ENCODE results near the gene EML2. TPM values are rescaled to one million over a fixed set of nuclear protein-coding genes. Genes with fewer than 3 reads are reported as not detected.
"Not testable (repeated sequence)": the region's sequence is repeated elsewhere in the genome, so short reads cannot be mapped to it uniquely, and the experiment has no call there.

Gene EML2, protein sequence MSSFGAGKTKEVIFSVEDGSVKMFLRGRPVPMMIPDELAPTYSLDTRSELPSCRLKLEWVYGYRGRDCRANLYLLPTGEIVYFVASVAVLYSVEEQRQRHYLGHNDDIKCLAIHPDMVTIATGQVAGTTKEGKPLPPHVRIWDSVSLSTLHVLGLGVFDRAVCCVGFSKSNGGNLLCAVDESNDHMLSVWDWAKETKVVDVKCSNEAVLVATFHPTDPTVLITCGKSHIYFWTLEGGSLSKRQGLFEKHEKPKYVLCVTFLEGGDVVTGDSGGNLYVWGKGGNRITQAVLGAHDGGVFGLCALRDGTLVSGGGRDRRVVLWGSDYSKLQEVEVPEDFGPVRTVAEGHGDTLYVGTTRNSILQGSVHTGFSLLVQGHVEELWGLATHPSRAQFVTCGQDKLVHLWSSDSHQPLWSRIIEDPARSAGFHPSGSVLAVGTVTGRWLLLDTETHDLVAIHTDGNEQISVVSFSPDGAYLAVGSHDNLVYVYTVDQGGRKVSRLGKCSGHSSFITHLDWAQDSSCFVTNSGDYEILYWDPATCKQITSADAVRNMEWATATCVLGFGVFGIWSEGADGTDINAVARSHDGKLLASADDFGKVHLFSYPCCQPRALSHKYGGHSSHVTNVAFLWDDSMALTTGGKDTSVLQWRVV
- total RNA-seq (2014; rRNA removed; shearing (Covaris generic)) = 18.8 and 28.4 TPM in 2 replicates
- 30.7 and 32.6 TPM in 2 replicates for polyA plus RNA-seq (2015; cell fraction: cytosol; rRNA removed)
- 102 and 116 TPM in 2 replicates for polyA plus RNA-seq (2015; cell fraction: nucleus; rRNA removed)

GRCh38 chr19:45638930-45639729 is at the start of gene EML2:
EML2 (minus strand) TSS chr19:45639397; CDS start chr19:45639376, 21 bp downstream.
- no peak for DNase-seq (ENCODE audit: low read depth)

GRCh38 chr19:45687599-45687998 is 48.4 kb upstream of the EML2 start:
- no peak for DNase-seq (ENCODE audit: low read depth)

DNA sequence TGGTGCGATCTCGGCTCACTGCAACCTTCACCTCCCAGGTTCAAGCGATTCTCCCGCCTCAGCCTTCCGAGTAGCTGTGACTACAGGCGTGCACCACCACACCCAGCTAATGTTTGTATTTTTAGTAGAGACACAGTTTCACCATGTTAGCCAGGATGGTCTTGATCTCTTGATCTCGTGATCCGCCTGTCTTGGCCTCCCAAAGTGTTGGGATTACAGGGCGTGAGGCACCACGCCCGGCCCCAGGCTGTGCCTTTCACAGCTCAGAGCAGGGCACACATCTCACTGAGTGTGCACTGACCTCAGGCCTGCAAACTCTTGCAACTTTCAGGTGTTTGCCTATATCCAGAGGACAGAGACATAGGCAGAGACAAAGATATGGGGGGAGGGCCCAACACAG is 45.8 kb upstream of the EML2 start:
- DNase-seq (ENCODE audit: low read depth) = not testable (repeated sequence)

- DNase-seq (ENCODE audit: low read depth) = no peak
These were observed 43.7 kb upstream of the EML2 start for GRCh38 chr19:45682908-45683307.

DNA sequence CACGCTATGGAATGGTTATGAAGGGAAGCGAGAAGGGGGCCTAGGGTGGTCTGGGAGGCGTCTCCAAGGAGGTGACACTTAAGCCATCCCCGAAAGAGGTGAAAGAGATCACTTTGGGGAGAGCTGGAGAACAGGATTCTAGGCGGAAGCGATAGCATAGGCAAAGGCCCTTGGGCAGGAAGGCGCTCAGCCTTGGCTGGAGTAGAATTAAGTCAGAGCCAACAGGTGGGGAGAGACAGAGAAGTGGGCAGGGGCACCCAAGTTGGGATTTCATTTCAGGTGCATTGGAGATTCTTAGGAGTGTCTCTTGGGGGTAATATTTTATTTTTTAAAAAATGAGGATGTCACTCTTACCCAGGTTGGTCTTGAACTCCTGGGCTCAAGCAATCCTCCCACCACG is 42.9 kb upstream of the EML2 start:
- no peak for DNase-seq (ENCODE audit: low read depth)

GRCh38 chr19:45681391-45682015 is 42.3 kb upstream of the EML2 start:
- DNase-seq (ENCODE audit: low read depth) = peak; percentile 90

DNA sequence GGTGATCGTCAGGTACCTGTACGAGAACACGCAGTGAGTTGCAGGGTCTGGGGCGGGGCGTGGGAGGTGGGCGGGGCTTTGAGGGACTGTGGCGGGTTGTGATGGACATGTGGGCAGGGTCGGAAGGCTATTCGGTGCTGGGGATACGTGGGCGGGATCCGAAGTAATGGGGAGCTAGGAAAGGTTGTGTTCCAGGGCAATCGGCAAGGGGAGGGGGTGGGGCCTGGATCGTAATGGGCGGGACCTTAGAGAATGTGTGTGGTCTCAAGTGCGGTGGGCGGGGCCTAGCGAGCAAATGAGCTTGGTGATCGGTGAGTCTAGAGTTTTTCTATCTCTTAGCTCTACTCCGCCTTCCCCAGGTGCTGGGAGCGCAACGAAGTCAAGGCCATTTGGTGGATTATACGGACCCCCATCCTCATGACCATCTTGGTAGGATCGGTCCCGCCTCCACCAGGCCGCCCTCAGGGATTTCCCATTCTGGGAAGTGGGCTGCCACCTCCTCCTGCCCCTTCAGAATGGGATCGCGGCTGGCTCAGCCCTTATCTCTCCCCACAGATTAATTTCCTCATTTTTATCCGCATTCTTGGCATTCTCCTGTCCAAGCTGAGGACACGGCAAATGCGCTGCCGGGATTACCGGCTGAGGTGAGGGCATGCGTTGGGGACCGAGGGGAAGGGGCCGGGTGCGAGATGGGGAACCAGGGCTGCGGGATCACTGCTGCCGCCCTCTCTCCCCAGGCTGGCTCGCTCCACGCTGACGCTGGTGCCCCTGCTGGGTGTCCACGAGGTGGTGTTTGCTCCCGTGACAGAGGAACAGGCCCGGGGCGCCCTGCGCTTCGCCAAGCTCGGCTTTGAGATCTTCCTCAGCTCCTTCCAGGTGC is 38.4 kb upstream of the EML2 start:
- no peak for DNase-seq (ENCODE audit: low read depth)

DNA sequence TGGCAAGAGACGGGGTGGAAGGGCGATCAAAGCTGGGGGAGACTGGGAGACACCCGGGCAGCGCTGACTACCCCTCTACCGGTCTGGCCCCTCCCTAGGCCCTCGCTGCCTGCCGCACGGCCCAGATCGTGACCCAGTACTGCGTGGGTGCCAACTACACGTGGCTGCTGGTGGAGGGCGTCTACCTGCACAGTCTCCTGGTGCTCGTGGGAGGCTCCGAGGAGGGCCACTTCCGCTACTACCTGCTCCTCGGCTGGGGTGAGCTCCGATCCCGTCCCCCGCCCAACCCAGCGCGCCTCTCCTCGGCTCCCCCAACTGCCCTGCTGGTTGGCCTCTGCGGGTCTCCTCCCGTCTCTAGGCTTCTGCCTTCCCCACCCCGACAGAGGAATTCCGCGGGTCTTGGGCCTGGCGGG is 37.7 kb upstream of the EML2 start:
- no peak for DNase-seq (ENCODE audit: low read depth)

- DNase-seq (ENCODE audit: low read depth) = no peak
These were observed 35.7 kb upstream of the EML2 start for GRCh38 chr19:45674946-45675345.

DNA sequence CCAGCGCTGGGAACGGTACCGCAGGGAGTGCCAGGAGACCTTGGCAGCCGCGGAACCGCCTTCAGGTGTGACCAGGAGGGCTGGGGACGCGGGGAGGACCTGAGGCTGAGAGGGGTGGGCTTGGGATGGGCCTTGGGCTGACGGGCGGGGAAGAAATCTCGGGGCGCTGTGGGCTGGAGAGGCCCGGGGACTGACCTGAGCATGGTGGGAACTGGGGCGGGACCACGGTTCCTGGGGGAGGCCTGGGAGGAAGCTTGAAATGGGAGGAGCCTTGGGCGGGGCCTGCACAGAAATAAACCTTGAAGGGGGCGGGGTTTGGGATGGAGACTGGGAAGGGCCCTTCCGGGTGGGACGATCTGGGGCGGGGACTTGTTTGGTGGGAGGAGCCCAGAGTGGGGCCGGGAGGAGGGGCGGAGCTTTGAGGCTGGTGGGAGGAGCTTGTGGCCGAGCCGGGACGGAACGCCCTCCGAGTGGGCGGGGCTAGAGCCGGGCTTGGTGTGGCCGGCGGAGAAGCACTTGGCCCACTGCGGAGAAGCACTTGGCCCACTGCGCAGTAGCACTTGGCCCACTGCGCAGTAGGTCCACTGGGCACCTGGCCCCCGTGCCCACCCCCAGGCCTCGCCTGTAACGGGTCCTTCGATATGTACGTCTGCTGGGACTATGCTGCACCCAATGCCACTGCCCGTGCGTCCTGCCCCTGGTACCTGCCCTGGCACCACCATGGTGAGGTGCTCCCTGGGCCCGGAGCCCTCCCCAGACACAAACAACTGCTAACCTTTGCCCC is 31.7 kb upstream of the EML2 start:
- DNase-seq (ENCODE audit: low read depth) = no peak

DNA sequence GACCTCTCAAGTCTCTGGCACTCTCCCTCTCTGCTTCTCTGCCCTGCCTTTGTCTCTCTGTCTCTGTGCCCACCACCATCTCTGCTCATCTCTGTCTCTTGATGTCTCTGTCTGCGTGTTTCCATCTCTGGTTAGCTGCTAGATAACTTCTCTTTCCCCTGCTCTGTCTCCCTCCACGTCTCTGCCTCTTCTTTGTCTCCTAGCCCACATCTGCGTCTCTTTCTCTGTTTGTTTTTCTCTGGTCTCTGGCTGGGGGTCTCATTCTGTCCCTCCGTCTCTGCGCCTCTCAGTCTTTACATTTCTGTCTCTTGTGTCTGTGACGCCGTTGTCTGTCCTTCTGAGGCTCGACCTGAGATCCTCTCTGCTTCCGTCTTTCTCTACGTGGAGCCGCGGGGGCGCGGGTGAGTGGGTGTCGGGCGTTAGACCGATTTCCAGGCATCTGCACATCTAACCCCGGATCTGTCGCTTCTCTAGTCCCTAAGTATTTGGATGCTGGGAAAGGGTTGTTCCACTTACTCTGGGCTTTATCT is 29.2 kb upstream of the EML2 start:
- no peak for DNase-seq (ENCODE audit: low read depth)

DNA sequence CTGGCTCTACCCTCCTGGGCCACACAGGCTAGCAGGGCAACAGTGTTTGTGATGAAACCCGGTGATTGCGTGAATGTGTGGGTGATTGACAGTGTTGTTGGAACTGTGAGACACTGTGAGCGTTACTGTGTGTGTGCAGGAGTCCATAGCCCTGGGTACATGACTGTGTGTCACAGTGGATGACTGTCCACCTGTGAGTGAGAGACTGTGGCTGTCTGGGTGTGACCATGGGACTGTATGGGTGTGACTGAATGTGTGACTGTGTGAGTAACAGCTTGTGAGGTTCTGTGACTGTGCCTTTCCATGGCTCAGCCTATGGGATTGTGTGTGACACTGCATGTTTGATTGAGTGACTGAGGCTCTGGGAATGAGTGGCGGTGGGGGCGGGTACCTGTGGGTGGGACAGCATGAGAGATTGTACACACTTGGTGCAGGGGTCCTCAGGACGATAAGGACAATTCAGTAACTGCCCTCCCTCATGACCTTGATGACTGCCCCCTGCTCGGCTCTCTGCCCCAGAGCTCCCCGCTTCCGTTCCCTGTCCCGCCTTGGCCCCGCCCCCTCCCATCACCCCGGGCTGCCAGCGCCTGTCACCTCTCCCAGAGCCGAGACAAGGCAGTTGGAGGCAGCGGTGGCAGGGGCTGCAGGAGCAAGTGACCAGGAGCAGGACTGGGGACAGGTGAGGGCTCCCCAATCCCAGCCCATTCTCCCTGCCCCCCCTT is 28.6 kb upstream of the EML2 start, which contains the start of gene GIPR:
TSS of gene GIPR (plus strand) at position 602 of the 722 bp plus-strand sequence. CDS start 1,300 bp downstream, outside the sequence.
- DNase-seq (ENCODE audit: low read depth) = peak; percentile 58

DNA sequence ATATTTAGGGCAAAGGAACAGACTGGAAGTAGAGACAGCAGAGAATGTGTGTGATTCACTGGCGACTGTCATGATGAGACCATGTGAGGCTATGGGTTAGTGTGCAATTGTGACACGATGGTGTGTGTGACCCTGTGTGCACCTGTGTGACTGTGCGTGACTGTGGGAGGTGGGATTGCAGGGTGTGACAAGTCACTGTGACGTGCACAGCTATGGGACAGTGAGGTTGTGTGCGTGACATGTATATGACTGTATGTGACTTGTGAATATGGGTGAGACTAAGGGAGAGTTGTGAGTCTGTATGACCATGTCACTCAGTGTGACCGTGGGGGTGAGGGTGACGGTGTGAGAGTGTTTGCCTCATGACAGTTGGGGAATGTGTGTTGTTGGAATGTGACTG is 25.4 kb upstream of the EML2 start:
- no peak for DNase-seq (ENCODE audit: low read depth)

GRCh38 chr19:45663800-45664199 is 24.6 kb upstream of the EML2 start:
- no peak for DNase-seq (ENCODE audit: low read depth)

GRCh38 chr19:45660636-45661035 is 21.4 kb upstream of the EML2 start:
- no peak for DNase-seq (ENCODE audit: low read depth)

DNA sequence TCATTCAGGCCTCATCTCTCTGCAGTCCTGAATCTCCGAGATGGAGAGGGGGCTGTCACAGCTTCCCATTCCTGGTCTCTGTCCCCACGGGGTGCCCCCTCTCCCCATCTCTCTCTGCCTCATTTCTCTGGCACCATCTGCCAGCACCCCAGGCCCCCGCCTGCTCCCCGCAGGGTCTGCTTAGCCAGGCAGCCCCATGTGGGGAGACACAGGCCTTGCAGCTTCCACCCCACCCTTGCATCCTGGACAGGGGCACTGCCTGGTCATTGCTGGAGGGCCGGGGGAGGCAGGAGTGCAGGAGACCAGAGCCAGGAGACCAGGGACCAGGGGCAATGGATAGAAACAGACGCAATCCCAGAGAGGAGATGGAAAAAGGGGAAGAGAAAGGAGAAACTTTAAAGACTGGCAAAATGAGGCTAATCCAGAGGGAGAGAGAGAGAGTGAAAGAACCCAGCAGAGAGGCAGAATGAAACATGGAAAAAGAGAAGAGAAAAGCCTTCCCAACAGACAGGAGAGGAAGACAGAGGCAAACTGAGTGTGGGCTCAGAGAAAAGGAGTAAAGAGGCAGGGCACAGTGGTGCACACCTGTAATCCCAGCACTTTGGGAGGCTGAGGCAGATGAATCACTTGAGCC is 20.0 kb upstream of the EML2 start:
- DNase-seq (ENCODE audit: low read depth) = no peak

DNA sequence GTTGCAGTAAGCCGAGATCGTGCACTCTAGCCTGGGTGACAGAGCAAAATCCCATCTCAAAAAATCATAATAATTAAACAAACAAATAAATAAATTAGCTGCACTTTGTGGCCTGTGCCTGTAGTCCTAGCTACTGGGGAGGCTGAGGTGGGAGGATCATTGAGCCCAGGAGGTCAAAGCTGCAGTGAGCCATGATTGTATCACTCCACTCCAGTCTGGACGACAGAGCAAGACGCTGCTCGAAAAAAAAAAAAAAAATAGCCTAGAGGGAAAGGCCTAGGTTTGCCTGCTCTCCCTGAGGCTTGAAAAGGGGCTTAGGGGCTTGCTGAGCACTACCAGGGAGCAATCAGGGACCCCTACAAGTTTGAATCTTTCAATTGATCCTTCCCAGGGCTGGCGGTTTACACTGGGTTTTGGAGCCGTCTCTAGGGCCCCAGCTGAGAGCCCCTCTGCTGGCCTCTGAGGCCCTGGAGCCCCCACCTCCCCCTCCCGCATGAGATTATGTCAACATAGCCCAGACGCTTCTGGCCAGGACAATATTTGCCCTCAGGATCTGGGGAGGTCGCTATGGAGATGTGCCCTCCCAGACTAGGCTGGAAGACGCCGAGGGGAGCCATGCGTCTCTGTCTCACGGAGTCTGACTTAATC is 18.4 kb upstream of the EML2 start:
- no peak for DNase-seq (ENCODE audit: low read depth)
